NB4 (cell line): ENCODE results near the gene EID2B.

Experiments used
- POLR2A ChIP-seq: IDR thresholded peaks from 2 replicates; pipeline ENCODE4 v1.6.1; 2011; ENCODE audit warnings: mild to moderate bottlenecking; ENCODE audit not compliant: insufficient read length; ENCODE audit errors: extremely low read depth
- TF ChIP-seq, protein P1 (sequence below): IDR thresholded peaks from one replicate; pipeline ENCODE4 v1.5.1; 2012; ENCODE audit warnings: low read depth, low read length

DNA sequence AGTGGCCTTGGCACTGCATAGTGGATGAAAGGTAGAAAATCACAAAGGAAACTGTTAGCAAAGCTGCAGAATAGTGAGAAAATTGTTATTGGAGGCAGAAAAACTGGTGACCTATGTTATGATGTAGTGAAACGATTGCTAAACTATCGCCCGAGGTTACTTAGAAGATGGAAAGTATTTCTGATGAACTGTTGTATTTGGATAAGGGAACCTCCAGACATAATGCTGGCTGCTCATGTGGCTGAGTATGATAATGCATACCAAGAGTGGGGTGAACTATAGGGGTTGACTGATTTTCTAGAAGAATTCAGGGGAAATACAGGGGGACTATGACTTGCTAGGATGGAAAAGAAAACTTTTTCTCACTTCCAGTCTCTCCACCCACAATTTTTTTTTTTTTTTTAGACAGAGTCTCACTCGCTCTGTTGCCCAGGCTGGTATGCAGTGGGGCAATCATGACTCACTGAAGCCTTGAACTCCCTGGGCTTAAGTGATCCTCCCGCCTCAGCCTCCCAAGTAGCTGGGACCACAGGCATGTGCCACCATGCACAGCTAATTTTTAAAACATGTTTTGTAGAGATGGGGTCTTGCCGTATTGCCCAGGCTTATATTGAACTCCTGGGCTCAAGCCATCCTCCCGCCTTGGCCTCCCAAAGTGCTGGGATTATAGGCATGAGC is 11.7 kb upstream of the EID2B start:
- TF ChIP-seq, protein P1, sequence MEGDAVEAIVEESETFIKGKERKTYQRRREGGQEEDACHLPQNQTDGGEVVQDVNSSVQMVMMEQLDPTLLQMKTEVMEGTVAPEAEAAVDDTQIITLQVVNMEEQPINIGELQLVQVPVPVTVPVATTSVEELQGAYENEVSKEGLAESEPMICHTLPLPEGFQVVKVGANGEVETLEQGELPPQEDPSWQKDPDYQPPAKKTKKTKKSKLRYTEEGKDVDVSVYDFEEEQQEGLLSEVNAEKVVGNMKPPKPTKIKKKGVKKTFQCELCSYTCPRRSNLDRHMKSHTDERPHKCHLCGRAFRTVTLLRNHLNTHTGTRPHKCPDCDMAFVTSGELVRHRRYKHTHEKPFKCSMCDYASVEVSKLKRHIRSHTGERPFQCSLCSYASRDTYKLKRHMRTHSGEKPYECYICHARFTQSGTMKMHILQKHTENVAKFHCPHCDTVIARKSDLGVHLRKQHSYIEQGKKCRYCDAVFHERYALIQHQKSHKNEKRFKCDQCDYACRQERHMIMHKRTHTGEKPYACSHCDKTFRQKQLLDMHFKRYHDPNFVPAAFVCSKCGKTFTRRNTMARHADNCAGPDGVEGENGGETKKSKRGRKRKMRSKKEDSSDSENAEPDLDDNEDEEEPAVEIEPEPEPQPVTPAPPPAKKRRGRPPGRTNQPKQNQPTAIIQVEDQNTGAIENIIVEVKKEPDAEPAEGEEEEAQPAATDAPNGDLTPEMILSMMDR: no peak
- TF ChIP-seq POLR2A: no peak
